Measurements from ENCODE around the gene SMURF2. TPM values are rescaled to one million over a fixed set of nuclear protein-coding genes. Genes with fewer than 3 reads are reported as not detected.

Gene SMURF2
- total and polyA plus RNA-seq, 9 of the 15 experiments (the other 6 are each of a cell fraction or from before 2014, with no cell fraction given): 3.8 to 22.0 (median 14.8) TPM

- DNase-seq (ENCODE audit: extremely low read depth in 1 of 4, low spot score in 3 of 4) (peak; percentile 56 to 76 (median 69)), FAIRE-seq (peak; percentile 75), ATAC-seq (peak; percentile 97)
- no peaks in the 10 kb centered on the region for H3K9me1 ChIP-seq (ENCODE audit: control insufficient read depth, insufficient read depth, low read length)
- no peaks in the 10 kb centered on the region for H3K79me2 ChIP-seq (ENCODE audit: control insufficient read depth, insufficient read depth, low read length)
- no peak overlapping the region for H3K4me2 ChIP-seq (ENCODE audit: insufficient read depth, low read length)
- H4K20me1 ChIP-seq (replicated peaks; ENCODE audit: control insufficient read depth, insufficient read depth, low read length): no peaks in the 10 kb centered on the region
- in situ Hi-C loops (cut with MboI): no loop called here
- H3K27ac ChIP-seq (ENCODE audit: extremely low read depth, low read depth, low read length): no peak overlapping the region
- no peaks in the 10 kb centered on the region for H3K27me3 ChIP-seq (ENCODE audit: control insufficient read depth in 2 of 2, insufficient read depth in 2 of 2, low read length in 2 of 2)
- POLR2A ChIA-PET: interaction anchor here (0.5 to 1.7 kb wide), 8 partner anchors 8 to 105 kb away, joined by 3 to 8 read pairs (median 3); no protein-coding TSS in a partner anchor
- peaks cover 6 to 8% of the 10 kb centered on the region in 2 experiments; a peak in 4 of 5 replicates for H3K4me1 ChIP-seq (replicated peaks in 1 of 2; ENCODE audit: control insufficient read depth in 2 of 2, insufficient read depth in 2 of 2, low read length in 2 of 2)
- peaks cover 37% of the 10 kb centered on the region for H3K36me3 ChIP-seq (ENCODE audit: control insufficient read depth, insufficient read depth, low read length)
- no peaks in the 10 kb centered on the region for H3K9me3 ChIP-seq (replicated peaks; ENCODE audit: control insufficient read depth, insufficient read depth, low read depth, low read length)
- intact Hi-C loops (cut with micrococcal nuclease): no loop called here
- CTCF ChIA-PET (ENCODE audit: low intra/inter-chr PET ratio): interaction anchor here (0.6 kb wide), 1 partner anchor 11 kb away, joined by 3 read pairs; no protein-coding TSS in a partner anchor
- no peak overlapping the region for H3K4me3 ChIP-seq
- H3K9ac ChIP-seq (ENCODE audit: insufficient read depth in 1 of 2, low read depth in 2 of 2, low read length in 2 of 2): no peak overlapping the region
- 32% methylated on average over 10 of the region's 10 CpGs for WGBS (ENCODE audit: insufficient coverage, low coverage, missing lambda C conversion rate)
- no peak overlapping the region for H2AFZ ChIP-seq (ENCODE audit: low read depth, low read length)
- no TSS peak for BruUV-seq (replicated peaks)
- no peak for TF ChIP-seq LCOR (CRISPR knock-in tag; IDR thresholded peaks at IDR 0.05)
- peak; percentile 60; the same call in 1 of the 2 replicates for TF ChIP-seq TEAD4 (IDR thresholded peaks at IDR 0.05; ENCODE audit: low read length)
- TF ChIP-seq TEAD4 (CRISPR knock-in tag; IDR thresholded peaks at IDR 0.05; ENCODE audit: borderline replicate concordance): no peak
- TF ChIP-seq PHF21A (IDR thresholded peaks at IDR 0.05; ENCODE audit: borderline replicate concordance, low read depth): no peak
- 0 out of 2 replicates have a peak, but pooled peaks have one; percentile 10 for TF ChIP-seq STAT5A (IDR thresholded peaks at IDR 0.05; ENCODE audit: borderline replicate concordance, low read length)
- no peak for TF ChIP-seq SMARCA5 (IDR thresholded peaks at IDR 0.05)
- TF ChIP-seq PTBP1 (IDR thresholded peaks at IDR 0.05; ENCODE audit: low read depth, low read length): no peak
- peak; percentile 56; the same call in 1 of the 2 replicates for TF ChIP-seq TAL1 (IDR thresholded peaks at IDR 0.05)
- TF ChIP-seq GABPB1 (CRISPR knock-in tag; IDR thresholded peaks at IDR 0.05): no peak
- peak; percentile 64 for TF ChIP-seq MYC (IDR thresholded peaks at IDR 0.05; ENCODE audit: low read depth, low read length)
- TF ChIP-seq MYC (CRISPR knock-in tag; IDR thresholded peaks at IDR 0.05; ENCODE audit: borderline replicate concordance, low read depth): no peak
- TF ChIP-seq ZNF561 (CRISPR knock-in tag; conservative IDR thresholded peaks at IDR 0.05): no peak
- TF ChIP-seq, protein P1, sequence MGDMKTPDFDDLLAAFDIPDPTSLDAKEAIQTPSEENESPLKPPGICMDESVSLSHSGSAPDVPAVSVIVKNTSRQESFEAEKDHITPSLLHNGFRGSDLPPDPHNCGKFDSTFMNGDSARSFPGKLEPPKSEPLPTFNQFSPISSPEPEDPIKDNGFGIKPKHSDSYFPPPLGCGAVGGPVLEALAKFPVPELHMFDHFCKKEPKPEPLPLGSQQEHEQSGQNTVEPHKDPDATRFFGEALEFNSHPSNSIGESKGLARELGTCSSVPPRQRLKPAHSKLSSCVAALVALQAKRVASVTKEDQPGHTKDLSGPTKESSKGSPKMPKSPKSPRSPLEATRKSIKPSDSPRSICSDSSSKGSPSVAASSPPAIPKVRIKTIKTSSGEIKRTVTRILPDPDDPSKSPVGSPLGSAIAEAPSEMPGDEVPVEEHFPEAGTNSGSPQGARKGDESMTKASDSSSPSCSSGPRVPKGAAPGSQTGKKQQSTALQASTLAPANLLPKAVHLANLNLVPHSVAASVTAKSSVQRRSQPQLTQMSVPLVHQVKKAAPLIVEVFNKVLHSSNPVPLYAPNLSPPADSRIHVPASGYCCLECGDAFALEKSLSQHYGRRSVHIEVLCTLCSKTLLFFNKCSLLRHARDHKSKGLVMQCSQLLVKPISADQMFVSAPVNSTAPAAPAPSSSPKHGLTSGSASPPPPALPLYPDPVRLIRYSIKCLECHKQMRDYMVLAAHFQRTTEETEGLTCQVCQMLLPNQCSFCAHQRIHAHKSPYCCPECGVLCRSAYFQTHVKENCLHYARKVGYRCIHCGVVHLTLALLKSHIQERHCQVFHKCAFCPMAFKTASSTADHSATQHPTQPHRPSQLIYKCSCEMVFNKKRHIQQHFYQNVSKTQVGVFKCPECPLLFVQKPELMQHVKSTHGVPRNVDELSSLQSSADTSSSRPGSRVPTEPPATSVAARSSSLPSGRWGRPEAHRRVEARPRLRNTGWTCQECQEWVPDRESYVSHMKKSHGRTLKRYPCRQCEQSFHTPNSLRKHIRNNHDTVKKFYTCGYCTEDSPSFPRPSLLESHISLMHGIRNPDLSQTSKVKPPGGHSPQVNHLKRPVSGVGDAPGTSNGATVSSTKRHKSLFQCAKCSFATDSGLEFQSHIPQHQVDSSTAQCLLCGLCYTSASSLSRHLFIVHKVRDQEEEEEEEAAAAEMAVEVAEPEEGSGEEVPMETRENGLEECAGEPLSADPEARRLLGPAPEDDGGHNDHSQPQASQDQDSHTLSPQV (IDR thresholded peaks at IDR 0.05): 0 out of 2 replicates have a peak, but pooled peaks have one; percentile 28
- peak; percentile 37 for TF ChIP-seq SOX6 (IDR thresholded peaks at IDR 0.05)
- TF ChIP-seq CHAMP1 (IDR thresholded peaks at IDR 0.05): no peak
- 0 out of 2 replicates have a peak, but pooled peaks have one; percentile 31 for TF ChIP-seq ZNF316 (IDR thresholded peaks at IDR 0.05)
- TF ChIP-seq HNRNPK (IDR thresholded peaks at IDR 0.05; ENCODE audit: low read depth, low read length, poor library complexity, severe bottlenecking): no peak
- TF ChIP-seq PML (IDR thresholded peaks at IDR 0.05; ENCODE audit: low read length): no peak
- TF ChIP-seq ZNF3 (CRISPR knock-in tag; IDR thresholded peaks at IDR 0.05): no peak
- TF ChIP-seq ETV5 (CRISPR knock-in tag; IDR thresholded peaks at IDR 0.05; ENCODE audit: low read depth): no peak
Measured at GRCh38 chr17:64547319-64547718, 114.8 kb downstream of the SMURF2 start.

Data from K562 (cell line).